Subcutaneous adipose tissue (tissue), 4 donors: ENCODE data around the gene SAE1. TPM values are rescaled to one million over a fixed set of nuclear protein-coding genes. Genes with fewer than 3 reads are reported as not detected.

Source experiments
- total RNA-seq, 4 donors: library from RNA; depleted of rRNA; stranded (reverse); fragments of >200 nt; gene quantifications; one replicate each; pipeline ENCODE4 v1.1.0, GENCODE V29; 2016
- TF ChIP-seq, protein P1 (sequence below): fragments of 450-650 bp; IDR thresholded peaks from one replicate; pipeline ENCODE4 v1.5.1; 2016; ENCODE audit warnings: low read depth, mild to moderate bottlenecking, control low read depth, antibody characterized with exemption, moderate library complexity

Gene SAE1
- total RNA-seq, 4 donors from 2014 or later, result 43.9 to 56.7 (median 51.4) TPM

DNA sequence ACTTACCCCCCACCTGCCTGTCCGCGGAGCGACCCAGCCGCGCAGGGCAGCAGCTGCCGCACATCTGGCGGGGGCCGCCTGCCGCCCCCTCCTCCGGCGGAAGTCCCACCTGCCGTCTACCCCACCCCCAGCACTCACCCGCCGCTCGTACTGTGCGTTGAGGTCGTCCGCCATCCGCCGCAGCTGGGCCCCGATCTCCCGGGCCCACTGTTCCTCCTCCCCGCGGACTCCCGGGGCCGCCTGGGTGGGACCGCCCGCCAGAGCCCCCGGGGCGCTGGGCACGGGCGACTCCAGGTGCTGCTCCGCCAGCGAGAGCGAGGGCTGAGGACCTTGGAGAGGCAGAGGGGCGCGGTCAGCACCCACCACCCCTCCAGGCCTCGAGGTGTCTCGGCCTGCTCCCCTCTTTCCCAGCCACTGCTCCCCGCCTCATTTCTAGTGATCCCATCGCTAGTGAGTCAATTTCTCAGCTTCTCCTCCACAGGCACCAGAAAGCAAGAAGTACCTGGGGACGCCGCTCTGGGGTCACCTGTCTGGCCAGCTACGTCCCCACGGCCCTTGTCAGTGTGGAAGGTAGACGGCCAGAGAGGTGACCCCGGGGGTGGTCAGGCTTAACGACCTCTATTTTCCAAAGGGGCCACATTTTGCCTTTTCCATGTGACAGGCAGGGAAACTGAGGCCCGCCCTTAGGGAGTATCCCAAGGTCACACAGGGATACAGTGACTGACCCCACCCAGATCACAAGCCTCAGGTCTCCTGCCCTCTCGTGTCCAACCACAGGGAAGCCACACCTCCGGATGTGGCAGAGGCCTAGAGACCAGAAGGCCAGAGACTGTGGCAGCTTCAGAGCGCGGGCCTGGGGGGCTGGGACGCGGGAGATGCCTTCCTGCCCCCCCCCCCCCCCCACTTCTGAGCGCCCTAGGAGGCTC, 96.1 kb downstream of the SAE1 start:
- TF ChIP-seq, protein P1, sequence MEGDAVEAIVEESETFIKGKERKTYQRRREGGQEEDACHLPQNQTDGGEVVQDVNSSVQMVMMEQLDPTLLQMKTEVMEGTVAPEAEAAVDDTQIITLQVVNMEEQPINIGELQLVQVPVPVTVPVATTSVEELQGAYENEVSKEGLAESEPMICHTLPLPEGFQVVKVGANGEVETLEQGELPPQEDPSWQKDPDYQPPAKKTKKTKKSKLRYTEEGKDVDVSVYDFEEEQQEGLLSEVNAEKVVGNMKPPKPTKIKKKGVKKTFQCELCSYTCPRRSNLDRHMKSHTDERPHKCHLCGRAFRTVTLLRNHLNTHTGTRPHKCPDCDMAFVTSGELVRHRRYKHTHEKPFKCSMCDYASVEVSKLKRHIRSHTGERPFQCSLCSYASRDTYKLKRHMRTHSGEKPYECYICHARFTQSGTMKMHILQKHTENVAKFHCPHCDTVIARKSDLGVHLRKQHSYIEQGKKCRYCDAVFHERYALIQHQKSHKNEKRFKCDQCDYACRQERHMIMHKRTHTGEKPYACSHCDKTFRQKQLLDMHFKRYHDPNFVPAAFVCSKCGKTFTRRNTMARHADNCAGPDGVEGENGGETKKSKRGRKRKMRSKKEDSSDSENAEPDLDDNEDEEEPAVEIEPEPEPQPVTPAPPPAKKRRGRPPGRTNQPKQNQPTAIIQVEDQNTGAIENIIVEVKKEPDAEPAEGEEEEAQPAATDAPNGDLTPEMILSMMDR, result no peak

DNA sequence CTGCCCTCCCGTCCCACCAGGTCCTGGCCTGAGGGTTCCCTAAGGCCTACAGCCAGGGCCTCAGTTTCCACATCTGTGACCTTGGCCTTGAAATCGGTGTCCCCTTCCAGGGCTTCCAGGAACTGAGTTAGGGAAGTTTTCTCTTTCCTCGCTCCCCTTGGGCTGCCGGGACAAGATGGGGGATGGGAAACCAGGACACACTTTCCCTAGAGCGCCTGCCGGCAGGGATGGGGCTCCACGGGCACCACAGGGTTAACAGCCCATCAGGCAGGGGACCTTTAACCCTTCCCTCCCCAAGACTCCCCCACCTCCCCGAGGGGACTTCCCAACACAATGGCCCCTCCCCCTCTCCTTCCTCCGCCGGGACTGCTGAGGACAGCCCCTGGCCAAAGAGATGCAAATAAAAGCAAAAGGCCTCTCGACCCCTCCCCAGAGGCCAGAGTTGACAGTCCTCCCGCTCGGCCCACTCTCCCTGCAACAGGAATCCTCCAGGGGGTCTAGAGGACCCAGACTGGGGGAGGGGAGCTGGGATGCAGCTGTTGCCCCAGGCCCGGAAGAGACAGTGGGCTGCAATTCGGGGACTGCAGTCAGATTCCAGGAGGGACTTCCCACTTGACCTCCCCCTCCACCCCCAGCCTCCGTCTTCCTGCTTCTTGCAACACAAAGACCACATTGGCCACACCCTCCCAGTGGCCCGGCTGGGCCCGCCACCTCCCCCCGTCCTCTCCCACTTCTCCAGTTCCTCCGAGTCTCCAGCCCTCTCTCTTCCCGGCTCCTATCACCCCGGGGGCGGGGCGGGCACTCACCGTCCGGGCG, 96.9 kb downstream of the SAE1 start:
- TF ChIP-seq, protein P1, result no peak

DNA sequence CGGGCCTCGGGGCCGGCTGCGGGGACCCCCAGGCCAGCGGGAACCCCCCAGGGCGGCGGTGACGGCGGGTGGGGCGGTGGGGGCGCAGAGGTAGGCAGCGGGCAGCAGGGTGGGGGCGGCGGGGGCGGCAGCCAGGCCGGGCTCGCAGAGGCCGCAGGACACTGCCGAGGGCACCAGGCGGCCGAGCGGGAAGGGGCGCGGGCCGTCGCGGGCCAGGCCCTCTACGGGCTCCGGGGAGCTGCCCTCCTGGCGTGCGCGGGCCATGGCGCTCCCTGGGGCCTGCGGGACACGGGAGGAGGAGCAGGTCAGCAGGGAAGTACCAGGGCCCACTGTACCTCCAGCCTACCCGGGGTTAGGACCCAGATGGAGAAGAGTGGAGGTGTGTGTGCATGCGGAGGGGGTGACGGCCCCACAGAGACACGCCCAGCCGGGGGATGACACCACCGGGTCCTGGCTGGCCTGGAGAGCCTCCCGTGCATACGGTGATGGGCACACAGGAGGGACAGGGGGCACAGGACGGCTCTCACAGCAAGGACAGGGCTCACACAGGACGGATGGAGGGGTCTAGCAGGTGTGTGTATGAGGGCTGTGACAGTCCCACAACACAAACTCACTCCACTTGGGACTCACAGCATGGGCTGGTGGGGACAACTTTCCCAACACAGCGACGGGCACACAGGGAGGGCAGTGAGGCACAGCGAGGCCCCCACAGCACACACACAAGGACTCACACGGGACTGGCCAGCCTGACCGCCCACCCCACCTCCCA, 97.7 kb downstream of the SAE1 start:
- TF ChIP-seq, protein P1, result no peak

DNA sequence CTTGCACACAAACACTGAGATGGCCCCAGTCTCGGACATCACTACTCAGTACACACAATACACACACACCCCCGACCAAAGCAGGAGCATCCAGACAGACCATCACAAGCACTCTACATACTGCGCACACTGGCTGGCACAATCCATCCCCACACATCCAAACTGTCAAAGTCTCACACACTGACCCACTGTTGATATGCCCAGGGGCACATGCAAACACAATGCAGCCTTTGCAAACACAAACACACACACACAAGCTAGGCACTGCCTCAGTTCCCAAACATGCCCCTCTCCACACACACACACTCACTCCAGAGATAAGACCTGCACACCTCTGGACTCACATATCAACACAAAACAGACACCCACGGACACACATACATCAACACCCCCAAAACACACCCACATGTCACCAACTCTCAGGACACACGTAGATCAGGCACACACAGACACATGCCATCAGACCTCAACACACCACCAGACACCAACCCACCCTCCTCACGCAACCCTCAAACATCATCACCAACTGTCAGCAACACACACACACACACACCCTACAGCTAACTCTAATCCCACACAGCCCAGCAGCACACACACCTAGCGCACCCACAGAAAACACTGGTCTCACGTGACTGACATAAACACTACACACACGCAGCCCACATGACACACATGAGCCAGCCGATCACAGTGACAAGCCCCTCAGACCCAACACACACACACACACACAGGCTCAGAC, 98.5 kb downstream of the SAE1 start:
- TF ChIP-seq, protein P1, result no peak

DNA sequence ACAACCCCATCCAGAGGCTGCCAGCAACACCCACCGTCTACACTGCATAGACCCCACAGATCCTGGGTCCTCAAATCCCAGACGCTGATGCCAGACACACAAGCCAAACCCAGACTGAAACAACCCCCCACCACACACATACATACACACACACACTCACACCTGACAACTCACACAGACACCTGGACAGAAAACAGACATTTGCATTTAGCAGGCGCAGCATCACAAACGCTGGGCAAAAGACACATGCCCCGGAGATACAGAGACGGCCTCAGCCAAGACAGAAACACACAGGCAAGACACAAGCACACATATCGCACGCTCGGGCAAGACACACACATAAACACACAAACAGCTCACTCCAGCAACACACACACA, 99.0 kb downstream of the SAE1 start:
- TF ChIP-seq, protein P1, result no peak

DNA sequence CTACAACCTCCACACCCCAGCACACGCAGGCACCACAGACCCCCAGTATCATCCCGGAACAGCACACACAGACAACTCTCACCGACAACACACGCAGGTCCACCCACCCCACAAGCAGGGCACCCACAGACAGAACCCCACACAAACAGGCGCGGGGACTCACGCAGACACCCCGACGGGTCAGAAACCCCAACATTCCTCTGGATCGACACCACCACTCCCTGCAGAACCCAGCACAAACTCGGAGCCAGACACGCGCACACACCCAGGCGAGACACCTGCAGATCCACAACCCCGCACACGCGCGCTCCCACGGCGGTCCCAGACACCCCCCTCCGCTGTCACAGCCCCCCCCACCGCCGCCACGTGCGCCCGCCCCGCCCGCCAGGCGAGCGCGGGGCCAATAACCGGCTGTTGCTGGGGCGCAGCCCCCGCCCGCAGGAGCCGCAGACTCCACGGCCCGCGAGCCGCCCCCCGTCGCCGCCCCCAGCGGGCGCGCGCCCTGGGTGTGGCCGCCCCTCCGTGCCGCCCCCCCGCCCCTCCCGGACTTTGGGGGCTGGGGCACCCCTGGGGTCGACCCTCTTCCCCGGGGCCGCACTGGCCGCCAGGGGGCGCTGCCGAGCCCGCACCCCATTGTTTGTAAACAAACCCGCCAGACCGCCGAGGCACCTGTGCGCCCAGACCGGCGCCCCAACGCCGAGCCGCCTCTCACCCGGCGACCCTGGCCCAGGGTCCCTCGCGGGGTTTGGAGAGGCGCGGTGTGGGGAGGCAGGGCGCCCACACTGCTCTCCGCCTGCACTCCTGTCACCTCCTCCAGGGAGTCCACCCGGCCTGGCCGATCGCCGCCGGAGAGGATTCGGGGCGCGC, 99.7 kb downstream of the SAE1 start:
- TF ChIP-seq, protein P1, result no peak
